ENCODE results near the gene RPRML. TPM values are rescaled to one million over a fixed set of nuclear protein-coding genes. Genes with fewer than 3 reads are reported as not detected.

The RPRML gene
- total RNA-seq, 1 donor from 2014 or later, result not detected

- no peaks in the 10 kb centered on the region for H3K9me3 Mint-ChIP-seq (ENCODE audit: unreplicated experiment)
- TF ChIP-seq, protein P1, sequence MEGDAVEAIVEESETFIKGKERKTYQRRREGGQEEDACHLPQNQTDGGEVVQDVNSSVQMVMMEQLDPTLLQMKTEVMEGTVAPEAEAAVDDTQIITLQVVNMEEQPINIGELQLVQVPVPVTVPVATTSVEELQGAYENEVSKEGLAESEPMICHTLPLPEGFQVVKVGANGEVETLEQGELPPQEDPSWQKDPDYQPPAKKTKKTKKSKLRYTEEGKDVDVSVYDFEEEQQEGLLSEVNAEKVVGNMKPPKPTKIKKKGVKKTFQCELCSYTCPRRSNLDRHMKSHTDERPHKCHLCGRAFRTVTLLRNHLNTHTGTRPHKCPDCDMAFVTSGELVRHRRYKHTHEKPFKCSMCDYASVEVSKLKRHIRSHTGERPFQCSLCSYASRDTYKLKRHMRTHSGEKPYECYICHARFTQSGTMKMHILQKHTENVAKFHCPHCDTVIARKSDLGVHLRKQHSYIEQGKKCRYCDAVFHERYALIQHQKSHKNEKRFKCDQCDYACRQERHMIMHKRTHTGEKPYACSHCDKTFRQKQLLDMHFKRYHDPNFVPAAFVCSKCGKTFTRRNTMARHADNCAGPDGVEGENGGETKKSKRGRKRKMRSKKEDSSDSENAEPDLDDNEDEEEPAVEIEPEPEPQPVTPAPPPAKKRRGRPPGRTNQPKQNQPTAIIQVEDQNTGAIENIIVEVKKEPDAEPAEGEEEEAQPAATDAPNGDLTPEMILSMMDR (IDR thresholded peaks at IDR 0.05; ENCODE audit: unreplicated experiment), result no peak
- peaks cover 60% of the 10 kb centered on the region for H3K36me3 Mint-ChIP-seq (ENCODE audit: low read depth, unreplicated experiment)
- no peak overlapping the region for H3K27ac Mint-ChIP-seq (ENCODE audit: unreplicated experiment)
- DNase-seq (ENCODE audit: low spot score), result no peak
- H3K4me3 Mint-ChIP-seq (ENCODE audit: unreplicated experiment), result no peak overlapping the region
- peaks cover under 1% of the 10 kb centered on the region for H3K4me1 Mint-ChIP-seq (ENCODE audit: unreplicated experiment)
- H3K27me3 Mint-ChIP-seq (ENCODE audit: unreplicated experiment), result peaks cover 1% of the 10 kb centered on the region
Measured at GRCh38 chr17:46935658-46936266, 43.3 kb downstream of the RPRML start.

GRCh38 chr17:46931596-46931995 is 47.5 kb downstream of the RPRML start:
- TF ChIP-seq, protein P1 (IDR thresholded peaks at IDR 0.05; ENCODE audit: unreplicated experiment), result no peak
- Mint-ChIP-seq H3K4me3 (ENCODE audit: unreplicated experiment) (peak overlapping the region; percentile 12), H3K27ac (ENCODE audit: unreplicated experiment) (no peak overlapping the region), H3K27me3 (ENCODE audit: unreplicated experiment) (peaks cover 5% of the 10 kb centered on the region), H3K4me1 (ENCODE audit: unreplicated experiment) (peaks cover 21% of the 10 kb centered on the region), H3K9me3 (ENCODE audit: unreplicated experiment) (no peaks in the 10 kb centered on the region), H3K36me3 (ENCODE audit: low read depth, unreplicated experiment) (peaks cover 50% of the 10 kb centered on the region)
- DNase-seq (ENCODE audit: low spot score), result no peak

GRCh38 chr17:46930051-46930450 is 49.0 kb downstream of the RPRML start:
- peaks cover 5% of the 10 kb centered on the region for H3K27me3 Mint-ChIP-seq (ENCODE audit: unreplicated experiment)
- H3K27ac Mint-ChIP-seq (ENCODE audit: unreplicated experiment), result no peak overlapping the region
- peaks cover 40% of the 10 kb centered on the region for H3K36me3 Mint-ChIP-seq (ENCODE audit: low read depth, unreplicated experiment)
- no peaks in the 10 kb centered on the region for H3K9me3 Mint-ChIP-seq (ENCODE audit: unreplicated experiment)
- TF ChIP-seq, protein P1 (IDR thresholded peaks at IDR 0.05; ENCODE audit: unreplicated experiment), result no peak
- H3K4me1 Mint-ChIP-seq (ENCODE audit: unreplicated experiment), result peaks cover 21% of the 10 kb centered on the region
- peak overlapping the region; percentile 73 for H3K4me3 Mint-ChIP-seq (ENCODE audit: unreplicated experiment)
- no peak for DNase-seq (ENCODE audit: low spot score)

DNA sequence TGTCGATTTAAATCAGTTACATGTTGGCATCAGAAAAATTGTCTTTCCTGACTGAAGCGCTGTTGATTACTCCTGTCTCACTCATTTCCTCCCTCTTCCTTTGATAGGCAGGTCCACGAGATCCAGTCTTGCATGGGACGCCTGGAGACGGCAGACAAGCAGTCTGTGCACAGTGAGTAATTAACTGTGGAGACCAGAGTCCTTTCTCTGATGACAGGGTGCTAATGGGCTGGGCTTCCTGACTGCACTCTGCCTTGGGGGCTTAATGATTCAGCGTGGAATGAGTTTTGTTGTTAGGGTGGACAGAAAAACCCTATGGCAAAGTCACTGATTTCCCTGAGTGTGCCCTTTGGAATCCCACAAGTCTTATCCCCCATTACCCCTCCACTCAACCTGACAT is 49.6 kb downstream of the RPRML start:
- no peak overlapping the region for H3K4me3 Mint-ChIP-seq (ENCODE audit: unreplicated experiment)
- H3K9me3 Mint-ChIP-seq (ENCODE audit: unreplicated experiment), result no peaks in the 10 kb centered on the region
- peaks cover 22% of the 10 kb centered on the region for H3K4me1 Mint-ChIP-seq (ENCODE audit: unreplicated experiment)
- H3K27me3 Mint-ChIP-seq (ENCODE audit: unreplicated experiment), result peaks cover 5% of the 10 kb centered on the region
- TF ChIP-seq, protein P1 (IDR thresholded peaks at IDR 0.05; ENCODE audit: unreplicated experiment), result no peak
- H3K27ac Mint-ChIP-seq (ENCODE audit: unreplicated experiment), result no peak overlapping the region
- H3K36me3 Mint-ChIP-seq (ENCODE audit: low read depth, unreplicated experiment), result peaks cover 37% of the 10 kb centered on the region
- DNase-seq (ENCODE audit: low spot score), result no peak

- peak overlapping the region; percentile 43 for H3K4me3 Mint-ChIP-seq (ENCODE audit: unreplicated experiment)
- TF ChIP-seq, protein P1 (IDR thresholded peaks at IDR 0.05; ENCODE audit: unreplicated experiment), result no peak
- H3K4me1 Mint-ChIP-seq (ENCODE audit: unreplicated experiment), result peaks cover 30% of the 10 kb centered on the region
- H3K36me3 Mint-ChIP-seq (ENCODE audit: low read depth, unreplicated experiment), result peaks cover 30% of the 10 kb centered on the region
- peaks cover 5% of the 10 kb centered on the region for H3K27me3 Mint-ChIP-seq (ENCODE audit: unreplicated experiment)
- H3K9me3 Mint-ChIP-seq (ENCODE audit: unreplicated experiment), result no peaks in the 10 kb centered on the region
- no peak for DNase-seq (ENCODE audit: low spot score)
- H3K27ac Mint-ChIP-seq (ENCODE audit: unreplicated experiment), result peak overlapping the region; percentile 85
Measured at GRCh38 chr17:46928467-46929261, 50.4 kb downstream of the RPRML start.
